B cell (primary cell): ENCODE data around the gene RBM28.

Experiments
- CTCF ChIP-seq: fragments of 200-600 bp; IDR thresholded peaks from one replicate; pipeline ENCODE4 v1.8.0; 2022; ENCODE audit warnings: antibody characterized with exemption, mild to moderate bottlenecking
- EZH2 ChIP-seq: IDR thresholded peaks from 2 replicates; pipeline ENCODE4 v1.6.1; 2012; ENCODE audit warnings: borderline replicate concordance, low read depth, mild to moderate bottlenecking, moderate library complexity, low read length; ENCODE audit not compliant: insufficient read depth, poor library complexity, severe bottlenecking

DNA sequence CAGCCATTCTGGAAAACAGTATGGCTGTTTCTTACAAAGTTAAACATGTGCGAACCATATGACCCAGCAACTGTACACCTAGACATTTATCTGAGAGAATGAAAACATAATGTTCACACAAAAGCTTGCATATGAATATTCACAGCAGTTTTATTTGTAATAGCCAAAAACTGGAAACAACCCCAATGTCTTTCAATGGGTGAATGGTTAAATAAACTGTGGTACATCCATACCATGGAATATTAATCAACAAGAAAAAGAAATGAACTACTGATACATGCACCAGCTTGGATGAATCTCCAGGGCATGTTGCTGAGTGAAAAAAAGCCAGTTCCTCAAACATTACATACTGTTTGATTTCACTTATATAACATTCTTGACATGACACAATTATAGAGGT, 65.3 kb downstream of the RBM28 start:
- TF ChIP-seq CTCF, result no peak
- no peak for TF ChIP-seq EZH2
